Breast epithelium (tissue), 4 donors: ENCODE results near the gene NTMT2. TPM values are rescaled to one million over a fixed set of nuclear protein-coding genes. Genes with fewer than 3 reads are reported as not detected.

Source experiments
- DNase-seq, 2 donors: peaks; one replicate each; pipeline ENCODE4 v3.0.0-alpha.2; 2019; ENCODE audit warnings: low spot score in 2 of 2
- H3K27ac ChIP-seq, 2 donors: fragments of 200-600 bp; sonication (generic) in 1 of 2; one replicate each; pipeline ENCODE4 v1.5.1; 2016 to 2019; ENCODE audit warnings: mild to moderate bottlenecking in 1 of 2
- H3K27me3 ChIP-seq, 2 donors: fragments of 200-600 bp; sonication (generic) in 1 of 2; one replicate each; pipeline versions ENCODE4 v1.5.1 to v1.6.0; 2017 to 2019; ENCODE audit warnings: control low read depth in 1 of 2, mild to moderate bottlenecking in 1 of 2
- H3K36me3 ChIP-seq: fragments of 200-600 bp; one replicate; pipeline ENCODE4 v1.5.1; 2019
- H3K4me1 ChIP-seq, 2 donors: fragments of 200-600 bp; sonication (generic); one replicate each; pipeline ENCODE4 v1.5.1; 2016 to 2019; ENCODE audit warnings: control low read depth in 1 of 2
- H3K4me3 ChIP-seq, 3 donors: fragments of 200-600 bp; sonication (generic); 1 replicate in 2 of 3; 2 replicates in 1 of 3; pipeline ENCODE4 v1.5.1; 2016 to 2019; ENCODE audit warnings: mild to moderate bottlenecking in 3 of 3, moderate library complexity in 2 of 3
- H3K9me3 ChIP-seq, 2 donors: fragments of 200-600 bp; sonication (generic) in 1 of 2; one replicate each; pipeline ENCODE4 v1.5.1; 2016 to 2019; ENCODE audit warnings: control low read depth in 1 of 2
- CTCF ChIP-seq, 3 donors: fragments of 450-650 bp; IDR thresholded peaks; one replicate each; pipeline ENCODE4 v1.5.1; 2016 to 2017; ENCODE audit warnings: antibody characterized with exemption in 3 of 3, mild to moderate bottlenecking in 3 of 3, moderate library complexity in 3 of 3
- POLR2A ChIP-seq: fragments of 450-650 bp; IDR thresholded peaks from one replicate; pipeline ENCODE4 v1.6.1; 2016; ENCODE audit warnings: antibody characterized with exemption, mild to moderate bottlenecking, moderate library complexity
- POLR2AphosphoS5 ChIP-seq, 3 donors: sonication (generic); formaldehyde crosslinking; IDR thresholded peaks; one replicate each; pipeline ENCODE4 v1.6.1; 2017; ENCODE audit warnings: antibody characterized with exemption in 3 of 3
- intact Hi-C: fragments of 100-400 bp; cut with DNase I; formaldehyde crosslinking; loops from one replicate; pipeline ENCODE4 v1.15.1; 2023; ENCODE audit warnings: low total_unique reads
- total RNA-seq, 3 donors: library from RNA; depleted of rRNA; stranded (reverse); fragments of >200 nt; gene quantifications; one replicate each; pipeline ENCODE4 v1.1.0, GENCODE V29; 2016

The NTMT2 gene
- total RNA-seq, 3 donors from 2014 or later, result not detected

GRCh38 chr1:170215072-170215885, 69.5 kb downstream of the NTMT2 start:
- peak overlapping the region; percentile 59 to 81 for H3K27ac ChIP-seq
- H3K4me1 ChIP-seq, result peaks cover 0 to 6% of the 10 kb centered on the region in 2 donors
- TF ChIP-seq POLR2AphosphoS5 (IDR thresholded peaks at IDR 0.05) (no peak), POLR2A (no peak), CTCF (IDR thresholded peaks at IDR 0.05) (no peak)
- intact Hi-C loops, result no loop called here
- H3K36me3 ChIP-seq, result no peaks in the 10 kb centered on the region
- peak in 1 of 2 donors; percentile 20 for DNase-seq
- H3K27me3 ChIP-seq, result no peaks in the 10 kb centered on the region
- no peak overlapping the region for H3K4me3 ChIP-seq
- H3K9me3 ChIP-seq, result no peaks in the 10 kb centered on the region

- TF ChIP-seq CTCF (IDR thresholded peaks at IDR 0.05), result no peak
- TF ChIP-seq POLR2AphosphoS5 (IDR thresholded peaks at IDR 0.05), result no peak
- no peak for TF ChIP-seq POLR2A
- H3K4me3 ChIP-seq, result no peak overlapping the region
- peaks cover 0 to 6% of the 10 kb centered on the region in 2 donors for H3K4me1 ChIP-seq
- DNase-seq, result no peak
- H3K27ac ChIP-seq, result peak overlapping the region in 1 of 2 donors; percentile 43
- intact Hi-C loops, result no loop called here
- H3K27me3 ChIP-seq, result no peaks in the 10 kb centered on the region
- no peaks in the 10 kb centered on the region for H3K9me3 ChIP-seq
- H3K36me3 ChIP-seq, result no peaks in the 10 kb centered on the region
Observed at GRCh38 chr1:170217517-170218256, 71.9 kb downstream of the NTMT2 start.

DNA sequence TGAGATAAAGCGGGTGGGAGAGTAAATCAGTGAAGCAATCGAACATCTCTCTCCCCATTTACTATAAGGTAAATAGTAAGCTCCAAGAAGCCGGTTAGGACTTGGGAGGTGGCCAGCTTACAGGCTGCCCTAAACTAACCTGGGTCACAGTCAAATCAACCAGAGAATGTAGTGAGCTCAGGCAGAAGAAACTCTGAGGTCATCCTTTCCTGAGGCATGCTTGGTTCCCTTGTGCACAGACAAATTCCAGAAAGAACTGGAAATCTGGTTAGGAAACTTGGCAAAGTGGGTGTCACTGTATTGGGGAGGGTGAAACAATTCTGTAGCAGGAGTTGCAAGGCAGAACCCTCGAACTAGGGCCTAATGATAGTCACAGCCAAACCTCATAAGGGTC, 72.5 kb downstream of the NTMT2 start:
- H3K4me1 ChIP-seq, result peaks cover 0 to 6% of the 10 kb centered on the region in 2 donors
- H3K27ac ChIP-seq, result peak overlapping the region in 1 of 2 donors; percentile 43
- no peak for DNase-seq
- H3K27me3 ChIP-seq, result no peaks in the 10 kb centered on the region
- H3K36me3 ChIP-seq, result no peaks in the 10 kb centered on the region
- H3K4me3 ChIP-seq, result no peak overlapping the region
- no peak for TF ChIP-seq POLR2A
- TF ChIP-seq POLR2AphosphoS5 (IDR thresholded peaks at IDR 0.05), result no peak
- no peak for TF ChIP-seq CTCF (IDR thresholded peaks at IDR 0.05)
- intact Hi-C loops, result no loop called here
- H3K9me3 ChIP-seq, result no peaks in the 10 kb centered on the region

Other genes with a start within 250 kb of the NTMT2 start
- gene KIFAP3, start 71.3 kb upstream of the NTMT2 start, total RNA-seq, result 10 to 100 TPM; 29.0 to 41.1 (median 37.7) TPM